Vagina (tissue), 2 donors: ENCODE measurements around the gene CTBP2.

Source experiments
- POLR2A ChIP-seq, 2 donors: fragments of 450-650 bp; IDR thresholded peaks; one replicate each; pipeline ENCODE4 v1.6.1; 2017; ENCODE audit warnings: antibody characterized with exemption in 2 of 2, mild to moderate bottlenecking in 2 of 2, moderate library complexity in 2 of 2
- POLR2AphosphoS5 ChIP-seq, 2 donors: sonication (generic); formaldehyde crosslinking; IDR thresholded peaks; one replicate each; pipeline ENCODE4 v1.9.0; 2017; ENCODE audit warnings: antibody characterized with exemption in 2 of 2, mild to moderate bottlenecking in 2 of 2, low read depth in 1 of 2; ENCODE audit not compliant: insufficient read depth in 1 of 2
- TF ChIP-seq, protein P1 (sequence below), 3 experiments: fragments of 450-650 bp in 2 of 3; fragments of 200-600 bp in 1 of 3; sonication (generic) in 1 of 3; IDR thresholded peaks; one replicate each; pipeline ENCODE4 v1.5.1; 2017 to 2019; ENCODE audit warnings: antibody characterized with exemption in 3 of 3, mild to moderate bottlenecking in 2 of 3, moderate library complexity in 2 of 3

DNA sequence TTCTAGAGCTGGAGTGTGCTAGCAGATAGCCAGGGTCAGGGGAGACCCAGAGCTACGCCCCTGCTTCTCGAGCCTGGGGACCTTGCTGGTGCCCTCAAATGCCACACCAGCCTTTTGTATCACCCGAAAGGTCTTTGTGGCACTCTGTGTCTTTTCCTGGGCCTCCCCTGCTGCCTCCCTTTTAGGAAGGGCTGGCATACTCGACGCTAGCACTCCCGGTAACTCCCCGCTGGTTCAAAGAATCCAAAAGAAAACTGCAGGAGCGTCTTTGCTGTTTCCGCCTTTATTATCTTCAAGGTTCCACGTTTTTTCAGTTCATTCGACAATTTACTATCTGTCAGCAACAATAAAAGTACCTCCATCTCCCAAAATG lies 36.3 kb downstream of the CTBP2 start:
- TF ChIP-seq, protein P1, sequence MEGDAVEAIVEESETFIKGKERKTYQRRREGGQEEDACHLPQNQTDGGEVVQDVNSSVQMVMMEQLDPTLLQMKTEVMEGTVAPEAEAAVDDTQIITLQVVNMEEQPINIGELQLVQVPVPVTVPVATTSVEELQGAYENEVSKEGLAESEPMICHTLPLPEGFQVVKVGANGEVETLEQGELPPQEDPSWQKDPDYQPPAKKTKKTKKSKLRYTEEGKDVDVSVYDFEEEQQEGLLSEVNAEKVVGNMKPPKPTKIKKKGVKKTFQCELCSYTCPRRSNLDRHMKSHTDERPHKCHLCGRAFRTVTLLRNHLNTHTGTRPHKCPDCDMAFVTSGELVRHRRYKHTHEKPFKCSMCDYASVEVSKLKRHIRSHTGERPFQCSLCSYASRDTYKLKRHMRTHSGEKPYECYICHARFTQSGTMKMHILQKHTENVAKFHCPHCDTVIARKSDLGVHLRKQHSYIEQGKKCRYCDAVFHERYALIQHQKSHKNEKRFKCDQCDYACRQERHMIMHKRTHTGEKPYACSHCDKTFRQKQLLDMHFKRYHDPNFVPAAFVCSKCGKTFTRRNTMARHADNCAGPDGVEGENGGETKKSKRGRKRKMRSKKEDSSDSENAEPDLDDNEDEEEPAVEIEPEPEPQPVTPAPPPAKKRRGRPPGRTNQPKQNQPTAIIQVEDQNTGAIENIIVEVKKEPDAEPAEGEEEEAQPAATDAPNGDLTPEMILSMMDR (IDR thresholded peaks at IDR 0.05): no peak
- TF ChIP-seq POLR2AphosphoS5 (IDR thresholded peaks at IDR 0.05; ENCODE audit: insufficient read depth in 1 of 2, low read depth in 1 of 2): no peak
- no peak for TF ChIP-seq POLR2A (IDR thresholded peaks at IDR 0.05)
